Globus pallidus (tissue), 1 donor: ENCODE data around the gene DNAAF8.

ENCODE experiments used
- DNase-seq: peaks from one replicate; pipeline ENCODE4 v3.0.0-alpha.2; 2015; ENCODE audit warnings: low spot score

DNAAF8 gene

GRCh38 chr16:4695473-4696171 is 38.7 kb upstream of the DNAAF8 start:
- no peak for DNase-seq

GRCh38 chr16:4696172-4696904 is 38.0 kb upstream of the DNAAF8 start:
- no peak for DNase-seq

DNA sequence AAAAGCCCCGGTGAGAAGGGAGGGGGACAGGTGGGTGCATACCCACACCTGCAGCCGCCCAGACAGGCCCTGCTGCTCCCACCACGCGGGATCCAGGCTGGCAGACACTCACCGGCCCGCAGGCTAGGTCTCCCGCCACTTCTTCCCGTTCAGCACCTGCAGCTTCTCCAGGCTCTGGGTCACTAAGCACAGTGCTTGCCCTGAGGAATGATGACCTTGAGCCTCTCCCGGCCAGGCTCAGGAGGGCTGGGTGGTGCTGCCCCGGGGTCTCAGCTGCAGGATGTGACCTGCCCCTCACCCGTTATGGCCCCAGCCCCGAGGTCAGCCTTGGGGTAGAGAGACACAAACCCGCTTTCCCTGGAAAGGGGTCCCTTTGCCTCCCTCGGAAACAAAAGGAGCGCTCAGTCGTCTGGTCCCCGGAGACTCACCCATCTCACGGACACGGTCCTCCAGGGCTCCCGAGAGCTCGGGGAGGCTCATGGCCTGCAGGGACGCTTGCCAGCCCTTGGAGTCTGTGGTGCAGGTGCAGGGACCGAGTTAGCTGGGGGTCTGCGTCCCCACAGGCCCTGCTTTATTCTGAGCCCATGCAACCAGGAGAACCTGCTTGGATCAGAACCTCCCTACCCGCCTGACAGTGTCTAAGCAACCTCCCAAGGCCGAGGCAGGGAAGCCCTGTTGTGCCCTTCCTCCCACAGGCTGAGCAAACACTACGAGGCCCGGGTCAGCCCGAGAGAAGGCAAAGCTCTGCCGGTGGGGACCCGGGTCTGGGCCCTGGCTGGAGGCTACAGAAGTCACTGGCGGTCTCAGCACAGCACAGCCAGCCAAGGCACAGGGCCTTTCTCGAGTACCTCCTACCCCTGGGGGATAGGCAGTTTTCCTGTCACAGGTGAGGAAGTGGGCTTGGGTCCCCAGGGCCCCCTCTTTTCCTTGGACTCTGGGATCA is 37.2 kb upstream of the DNAAF8 start:
- no peak for DNase-seq

- no peak for DNase-seq
Measured at GRCh38 chr16:4697848-4698291, 36.5 kb upstream of the DNAAF8 start.

GRCh38 chr16:4698321-4699045 is 35.9 kb upstream of the DNAAF8 start:
- no peak for DNase-seq

- DNase-seq: no peak
Measured at GRCh38 chr16:4699046-4699556, 35.2 kb upstream of the DNAAF8 start.

- DNase-seq: no peak
Measured at GRCh38 chr16:4700380-4700996, 33.8 kb upstream of the DNAAF8 start.

GRCh38 chr16:4700997-4701743 is 33.2 kb upstream of the DNAAF8 start:
- no peak for DNase-seq

DNA sequence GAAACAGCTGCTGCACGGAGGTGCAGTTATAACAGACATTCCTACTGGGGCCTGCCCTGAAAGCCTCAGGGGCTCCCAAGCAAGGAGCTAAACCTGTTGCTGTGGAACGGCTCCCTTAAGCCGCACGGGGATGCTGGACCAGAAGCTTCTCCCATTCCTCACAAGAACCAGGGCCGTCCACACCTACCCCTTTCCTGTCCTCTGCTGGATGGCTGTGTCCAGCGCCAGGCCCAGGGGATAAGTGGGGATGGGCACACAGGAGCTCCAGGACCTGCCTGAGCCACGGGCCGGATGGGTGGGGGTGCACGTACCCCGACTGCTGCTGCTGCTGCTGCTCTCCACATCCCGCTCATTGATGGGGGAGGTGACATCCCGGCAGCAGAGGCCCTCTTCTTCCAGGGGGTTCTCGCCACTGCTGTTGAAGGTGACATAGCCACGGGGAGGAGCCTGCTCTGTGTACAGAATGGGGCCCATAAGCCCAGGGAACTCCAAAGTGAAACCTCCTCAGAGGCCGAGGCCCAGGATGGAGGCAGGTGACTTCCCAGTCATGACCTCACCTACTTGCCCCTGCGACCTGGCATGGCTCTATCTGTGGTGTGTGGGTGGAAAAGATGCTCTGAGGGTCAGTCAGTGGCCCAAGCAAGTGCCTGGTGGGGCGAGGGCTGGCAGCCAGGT is 32.4 kb upstream of the DNAAF8 start:
- no peak for DNase-seq

DNA sequence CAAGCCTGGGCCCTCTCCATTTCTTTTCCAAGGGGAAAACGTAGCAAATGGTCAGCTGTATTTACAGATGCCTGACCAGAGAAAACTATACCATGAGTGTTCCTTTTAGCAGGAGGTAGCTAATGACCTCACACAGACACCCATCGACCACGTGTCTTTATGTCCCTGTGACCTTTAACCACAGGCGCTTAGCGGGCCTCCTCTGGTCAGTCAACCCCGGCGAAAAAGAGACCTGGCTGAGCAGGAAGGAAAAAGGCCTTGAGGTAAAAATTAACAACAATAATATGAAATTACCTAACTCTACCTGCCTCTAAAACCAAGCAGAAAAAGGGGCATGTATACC is 31.9 kb upstream of the DNAAF8 start:
- no peak for DNase-seq

- DNase-seq: no peak
Measured at GRCh38 chr16:4703906-4704305, 30.4 kb upstream of the DNAAF8 start.

DNA sequence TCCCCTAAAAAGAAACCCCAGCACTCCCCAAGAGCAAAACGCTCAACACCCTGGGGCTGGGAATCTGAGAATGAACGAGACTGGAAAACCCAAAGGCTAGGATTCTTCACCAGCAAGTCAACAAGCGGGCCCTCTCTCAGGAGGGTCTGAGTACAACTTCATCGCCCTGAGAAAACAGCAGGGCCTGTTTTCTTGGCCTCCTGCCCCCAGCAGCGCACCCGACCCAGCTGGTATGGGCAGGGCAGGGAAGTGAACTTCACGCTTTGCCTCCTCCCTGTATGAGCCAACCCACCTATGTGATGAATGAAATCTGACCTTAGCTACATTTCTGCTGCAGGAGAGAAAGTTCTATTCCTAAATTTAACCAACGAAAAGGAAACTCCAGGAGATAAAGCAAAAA is 29.8 kb upstream of the DNAAF8 start:
- no peak for DNase-seq

DNA sequence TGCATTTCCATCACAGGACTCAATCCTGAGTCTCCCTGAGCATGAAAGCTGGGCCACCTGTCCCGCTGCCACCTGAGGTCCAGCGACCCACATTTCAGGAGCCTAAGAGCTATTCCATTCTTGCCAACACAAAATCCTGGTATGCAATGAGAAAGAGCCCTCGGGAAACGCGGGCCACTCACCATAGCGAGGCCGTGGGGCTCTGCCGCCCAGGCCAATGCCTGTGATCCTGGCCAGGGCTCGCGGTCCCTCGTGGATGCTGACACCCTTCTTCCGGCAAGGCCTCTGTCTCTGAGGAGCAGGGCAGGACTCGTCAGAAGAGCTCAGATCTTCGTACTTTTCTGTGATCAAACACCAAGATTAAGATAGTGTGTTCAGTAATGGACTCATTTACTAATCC is 29.4 kb upstream of the DNAAF8 start:
- DNase-seq: no peak

- no peak for DNase-seq
Measured at GRCh38 chr16:4706871-4707270, 27.5 kb upstream of the DNAAF8 start.

DNA sequence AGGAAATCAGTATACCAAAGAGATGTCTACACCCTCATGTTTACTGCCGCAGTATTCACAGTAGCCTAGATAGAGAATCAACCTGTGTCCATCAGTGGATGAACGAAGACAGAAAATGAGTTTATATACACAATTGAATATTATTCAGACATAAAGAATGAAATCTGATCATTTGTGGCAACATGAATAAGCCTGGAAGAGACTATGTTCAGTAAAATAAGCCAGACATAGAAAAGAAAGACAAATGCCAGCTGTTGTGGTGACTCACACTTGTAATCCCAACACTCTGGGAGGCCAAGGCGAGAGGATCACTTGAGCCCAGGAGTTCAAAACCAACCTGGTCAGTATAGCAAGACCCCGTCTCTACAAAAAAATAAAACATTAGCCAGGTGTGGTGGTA is 24.9 kb upstream of the DNAAF8 start:
- no peak for DNase-seq

- no peak for DNase-seq
Measured at GRCh38 chr16:4713663-4714501, 20.5 kb upstream of the DNAAF8 start.

- no peak for DNase-seq
Measured at GRCh38 chr16:4714996-4715395, 19.3 kb upstream of the DNAAF8 start.

DNA sequence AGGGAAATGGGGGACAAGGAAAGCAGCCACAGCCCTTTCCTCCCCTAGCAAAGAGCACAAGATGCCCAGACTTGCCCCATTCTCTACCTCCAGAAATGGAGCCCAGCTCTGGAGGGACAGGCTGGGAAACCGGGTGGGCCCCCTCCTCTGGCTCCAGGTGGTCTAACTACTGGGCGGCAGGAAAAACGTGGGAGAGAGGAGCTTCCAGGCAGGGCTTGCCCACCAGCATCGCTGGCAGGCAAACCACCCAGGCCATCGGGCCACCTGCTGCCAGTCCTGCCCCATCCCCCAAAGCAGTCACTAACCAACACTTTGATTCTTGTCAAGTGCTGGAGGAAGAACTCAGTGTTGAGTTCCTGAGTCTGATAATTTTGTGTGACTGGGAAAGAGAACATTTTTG is 15.9 kb upstream of the DNAAF8 start:
- DNase-seq: no peak
